ENCODE measurements around the gene MYO9B. TPM values are rescaled to one million over a fixed set of nuclear protein-coding genes. Genes with fewer than 3 reads are reported as not detected.

MYO9B gene
- total RNA-seq, 3 donors from 2014 or later (not counting 1 experiment from before 2014, with no cell fraction given) = 321 to 378 (median 365) TPM

- 91% methylated on average over 8 of the region's 8 CpGs for WGBS (ENCODE audit: insufficient coverage)
- Histone ChIP-seq H3K27me3 (ENCODE audit: control insufficient read depth, insufficient read depth, low read length) (no peaks in the 10 kb centered on the region), H3K27ac (ENCODE audit: low read length) (no peak overlapping the region), H3K4me3 (ENCODE audit: low read length) (no peak overlapping the region), H3K9me3 (ENCODE audit: control insufficient read depth, insufficient read depth, low read length) (no peaks in the 10 kb centered on the region), H3K4me1 (ENCODE audit: control insufficient read depth, insufficient read depth, low read length) (peaks cover 19% of the 10 kb centered on the region), H3K36me3 (ENCODE audit: control insufficient read depth, insufficient read depth, low read length) (no peaks in the 10 kb centered on the region)
- Mint-ChIP-seq H3K36me3 (no peaks in the 10 kb centered on the region), H3K4me3 (peak overlapping the region; percentile 21), H3K27me3 (ENCODE audit: low read depth in 2 of 2) (no peaks in the 10 kb centered on the region), H3K4me1 (peaks cover 0 to 21% of the 10 kb centered on the region in 2 donors), H3K9me3 (no peaks in the 10 kb centered on the region), H3K27ac (no peak overlapping the region)
- DNase-seq (no peak), ATAC-seq (no peak)
- TF ChIP-seq, protein P1, sequence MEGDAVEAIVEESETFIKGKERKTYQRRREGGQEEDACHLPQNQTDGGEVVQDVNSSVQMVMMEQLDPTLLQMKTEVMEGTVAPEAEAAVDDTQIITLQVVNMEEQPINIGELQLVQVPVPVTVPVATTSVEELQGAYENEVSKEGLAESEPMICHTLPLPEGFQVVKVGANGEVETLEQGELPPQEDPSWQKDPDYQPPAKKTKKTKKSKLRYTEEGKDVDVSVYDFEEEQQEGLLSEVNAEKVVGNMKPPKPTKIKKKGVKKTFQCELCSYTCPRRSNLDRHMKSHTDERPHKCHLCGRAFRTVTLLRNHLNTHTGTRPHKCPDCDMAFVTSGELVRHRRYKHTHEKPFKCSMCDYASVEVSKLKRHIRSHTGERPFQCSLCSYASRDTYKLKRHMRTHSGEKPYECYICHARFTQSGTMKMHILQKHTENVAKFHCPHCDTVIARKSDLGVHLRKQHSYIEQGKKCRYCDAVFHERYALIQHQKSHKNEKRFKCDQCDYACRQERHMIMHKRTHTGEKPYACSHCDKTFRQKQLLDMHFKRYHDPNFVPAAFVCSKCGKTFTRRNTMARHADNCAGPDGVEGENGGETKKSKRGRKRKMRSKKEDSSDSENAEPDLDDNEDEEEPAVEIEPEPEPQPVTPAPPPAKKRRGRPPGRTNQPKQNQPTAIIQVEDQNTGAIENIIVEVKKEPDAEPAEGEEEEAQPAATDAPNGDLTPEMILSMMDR (IDR thresholded peaks at IDR 0.05) = no peak
- intact Hi-C loops (cut with micrococcal nuclease) = no loop called here
Measured at GRCh38 chr19:17243211-17243829, 167.7 kb downstream of the MYO9B start.

GRCh38 chr19:17243830-17244617 lies 168.4 kb downstream of the MYO9B start:
- 79% methylated on average over 51 of the region's 52 CpGs for WGBS (ENCODE audit: insufficient coverage)
- peaks cover 19% of the 10 kb centered on the region for H3K4me1 ChIP-seq (ENCODE audit: control insufficient read depth, insufficient read depth, low read length)
- no peak overlapping the region for H3K4me3 ChIP-seq (ENCODE audit: low read length)
- H3K36me3 ChIP-seq (ENCODE audit: control insufficient read depth, insufficient read depth, low read length) = no peaks in the 10 kb centered on the region
- no peaks in the 10 kb centered on the region for H3K9me3 Mint-ChIP-seq
- no peaks in the 10 kb centered on the region for H3K9me3 ChIP-seq (ENCODE audit: control insufficient read depth, insufficient read depth, low read length)
- TF ChIP-seq, protein P1 (IDR thresholded peaks at IDR 0.05) = no peak
- ATAC-seq (no peak), DNase-seq (no peak)
- H3K27me3 ChIP-seq (ENCODE audit: control insufficient read depth, insufficient read depth, low read length) = no peaks in the 10 kb centered on the region
- H3K27ac Mint-ChIP-seq = no peak overlapping the region
- intact Hi-C loops (cut with micrococcal nuclease) = no loop called here
- no peak overlapping the region for H3K27ac ChIP-seq (ENCODE audit: low read length)
- H3K27me3 Mint-ChIP-seq (ENCODE audit: low read depth in 2 of 2) = no peaks in the 10 kb centered on the region
- peak overlapping the region; percentile 35 for H3K4me3 Mint-ChIP-seq
- peaks cover 0 to 21% of the 10 kb centered on the region in 2 donors for H3K4me1 Mint-ChIP-seq
- no peaks in the 10 kb centered on the region for H3K36me3 Mint-ChIP-seq

- H3K9me3 Mint-ChIP-seq = no peaks in the 10 kb centered on the region
- no peaks in the 10 kb centered on the region for H3K36me3 Mint-ChIP-seq
- Histone ChIP-seq H3K36me3 (ENCODE audit: control insufficient read depth, insufficient read depth, low read length) (no peaks in the 10 kb centered on the region), H3K4me3 (ENCODE audit: low read length) (peak overlapping the region; percentile 12), H3K4me1 (ENCODE audit: control insufficient read depth, insufficient read depth, low read length) (peaks cover 19% of the 10 kb centered on the region), H3K27ac (ENCODE audit: low read length) (no peak overlapping the region), H3K27me3 (ENCODE audit: control insufficient read depth, insufficient read depth, low read length) (no peaks in the 10 kb centered on the region), H3K9me3 (ENCODE audit: control insufficient read depth, insufficient read depth, low read length) (no peaks in the 10 kb centered on the region)
- peaks cover 0 to 21% of the 10 kb centered on the region in 2 donors for H3K4me1 Mint-ChIP-seq
- no peaks in the 10 kb centered on the region for H3K27me3 Mint-ChIP-seq (ENCODE audit: low read depth in 2 of 2)
- intact Hi-C loops (cut with micrococcal nuclease) = no loop called here
- 5% methylated on average over 100 of the region's 100 CpGs for WGBS (ENCODE audit: insufficient coverage)
- H3K27ac Mint-ChIP-seq = no peak overlapping the region
- DNase-seq (peak in 1 of 2 donors; percentile 52), ATAC-seq (peak in 1 of 3 donors; percentile 1)
- peak overlapping the region; percentile 35 for H3K4me3 Mint-ChIP-seq
- TF ChIP-seq, protein P1 (IDR thresholded peaks at IDR 0.05) = no peak
Measured at GRCh38 chr19:17244618-17245534, 169.3 kb downstream of the MYO9B start.
